ENCODE results near the gene CBLC. TPM values are rescaled to one million over a fixed set of nuclear protein-coding genes. Genes with fewer than 3 reads are reported as not detected.
"Not testable (repeated sequence)": the region's sequence is repeated elsewhere in the genome, so short reads cannot be mapped to it uniquely, and the experiment has no call there.

Gene CBLC
- total RNA-seq, 2 experiments from 2014 or later: not detected

- no peaks in the 10 kb centered on the region for H3K27me3 Mint-ChIP-seq (ENCODE audit: low read depth)
- peaks cover 56% of the 10 kb centered on the region for H3K4me1 Mint-ChIP-seq (ENCODE audit: low read depth)
- H3K36me3 Mint-ChIP-seq (ENCODE audit: low read depth): peaks cover 74% of the 10 kb centered on the region
- intact Hi-C loops (cut with micrococcal nuclease): no loop called here
- H3K27ac Mint-ChIP-seq: no peak overlapping the region
- no peak for DNase-seq
- H3K9me3 Mint-ChIP-seq: no peaks in the 10 kb centered on the region
- CTCF ChIA-PET: interaction anchor here (1.0 to 1.3 kb wide), 2 partner anchors 25 to 33 kb away, joined by 3 read pairs; no protein-coding TSS in a partner anchor
- H3K4me3 Mint-ChIP-seq: no peak overlapping the region
Measured at GRCh38 chr19:44757057-44757734, 20.5 kb upstream of the CBLC start.

GRCh38 chr19:44757735-44758505, 19.8 kb upstream of the CBLC start:
- intact Hi-C loops (cut with micrococcal nuclease): no loop called here
- Mint-ChIP-seq H3K27ac (peak overlapping the region; percentile 74), H3K9me3 (no peaks in the 10 kb centered on the region), H3K27me3 (ENCODE audit: low read depth) (no peaks in the 10 kb centered on the region), H3K4me1 (ENCODE audit: low read depth) (peaks cover 52% of the 10 kb centered on the region), H3K36me3 (ENCODE audit: low read depth) (peaks cover 67% of the 10 kb centered on the region), H3K4me3 (no peak overlapping the region)
- CTCF ChIA-PET: interaction anchor here (1.0 to 1.4 kb wide), 3 partner anchors 25 to 68 kb away, joined by 3 to 4 read pairs (median 3); no protein-coding TSS in a partner anchor
- DNase-seq: no peak

- intact Hi-C loops (cut with micrococcal nuclease): no loop called here
- no peaks in the 10 kb centered on the region for H3K9me3 Mint-ChIP-seq
- H3K4me1 Mint-ChIP-seq (ENCODE audit: low read depth): peaks cover 55% of the 10 kb centered on the region
- CTCF ChIA-PET: interaction anchor here (1.3 to 1.4 kb wide), 2 partner anchors 35 to 69 kb away, joined by 3 to 4 read pairs; no protein-coding TSS in a partner anchor
- H3K36me3 Mint-ChIP-seq (ENCODE audit: low read depth): peaks cover 62% of the 10 kb centered on the region
- no peak for DNase-seq
- no peaks in the 10 kb centered on the region for H3K27me3 Mint-ChIP-seq (ENCODE audit: low read depth)
- H3K4me3 Mint-ChIP-seq: no peak overlapping the region
- H3K27ac Mint-ChIP-seq: peak overlapping the region; percentile 74
Measured at GRCh38 chr19:44758596-44758995, 19.1 kb upstream of the CBLC start.

- Mint-ChIP-seq H3K4me1 (ENCODE audit: low read depth) (peaks cover 57% of the 10 kb centered on the region), H3K27me3 (ENCODE audit: low read depth) (no peaks in the 10 kb centered on the region), H3K9me3 (no peaks in the 10 kb centered on the region), H3K36me3 (ENCODE audit: low read depth) (peaks cover 55% of the 10 kb centered on the region), H3K27ac (peak overlapping the region; percentile 71), H3K4me3 (no peak overlapping the region)
- no peak for DNase-seq
- intact Hi-C loops (cut with micrococcal nuclease): no loop called here
- CTCF ChIA-PET: interaction anchor here (1.4 kb wide), 1 partner anchor 70 kb away, joined by 4 read pairs; no protein-coding TSS in a partner anchor
Measured at GRCh38 chr19:44759083-44759804, 18.4 kb upstream of the CBLC start.

GRCh38 chr19:44762038-44762437, 15.7 kb upstream of the CBLC start:
- Mint-ChIP-seq H3K27ac (peak overlapping the region; percentile 12), H3K36me3 (ENCODE audit: low read depth) (peaks cover 33% of the 10 kb centered on the region), H3K27me3 (ENCODE audit: low read depth) (no peaks in the 10 kb centered on the region), H3K9me3 (no peaks in the 10 kb centered on the region), H3K4me3 (no peak overlapping the region), H3K4me1 (ENCODE audit: low read depth) (peaks cover 38% of the 10 kb centered on the region)
- CTCF ChIA-PET: interaction anchor here (17.0 kb wide), 1 partner anchor 37 kb away, joined by 394 read pairs; no protein-coding TSS in a partner anchor
- DNase-seq: no peak
- intact Hi-C loops (cut with micrococcal nuclease): no loop called here

- no peak for DNase-seq
- H3K36me3 Mint-ChIP-seq (ENCODE audit: low read depth): peaks cover 13% of the 10 kb centered on the region
- no peaks in the 10 kb centered on the region for H3K27me3 Mint-ChIP-seq (ENCODE audit: low read depth)
- CTCF ChIA-PET: interaction anchor here (0.8 to 17.0 kb wide), 5 partner anchors 10 to 76 kb away, joined by 3 to 394 read pairs (median 6); no protein-coding TSS in a partner anchor
- H3K9me3 Mint-ChIP-seq: peaks cover 8% of the 10 kb centered on the region
- no peak overlapping the region for H3K4me3 Mint-ChIP-seq
- peak overlapping the region; percentile 53 for H3K27ac Mint-ChIP-seq
- peaks cover 43% of the 10 kb centered on the region for H3K4me1 Mint-ChIP-seq (ENCODE audit: low read depth)
- intact Hi-C loops (cut with micrococcal nuclease): no loop called here
Measured at GRCh38 chr19:44765033-44765948, 12.4 kb upstream of the CBLC start.

- Mint-ChIP-seq H3K27me3 (ENCODE audit: low read depth) (no peaks in the 10 kb centered on the region), H3K27ac (no peak overlapping the region), H3K4me3 (no peak overlapping the region), H3K36me3 (ENCODE audit: low read depth) (peaks cover 6% of the 10 kb centered on the region), H3K4me1 (ENCODE audit: low read depth) (peaks cover 41% of the 10 kb centered on the region), H3K9me3 (peaks cover 8% of the 10 kb centered on the region)
- CTCF ChIA-PET: interaction anchor here (0.8 to 17.0 kb wide), 4 partner anchors 11 to 77 kb away, joined by 4 to 394 read pairs (median 6); no protein-coding TSS in a partner anchor
- intact Hi-C loops (cut with micrococcal nuclease): no loop called here
- DNase-seq: no peak
Measured at GRCh38 chr19:44765949-44766335, 11.7 kb upstream of the CBLC start.

GRCh38 chr19:44767295-44768180, 10.2 kb upstream of the CBLC start:
- DNase-seq: peak; percentile 23
- CTCF ChIA-PET: interaction anchor here (0.6 to 17.0 kb wide), 6 partner anchors 23 to 119 kb away, joined by 3 to 394 read pairs (median 4); no protein-coding TSS in a partner anchor
- peaks cover 8% of the 10 kb centered on the region for H3K9me3 Mint-ChIP-seq
- peaks cover 37% of the 10 kb centered on the region for H3K4me1 Mint-ChIP-seq (ENCODE audit: low read depth)
- H3K27ac Mint-ChIP-seq: no peak overlapping the region
- no peak overlapping the region for H3K4me3 Mint-ChIP-seq
- H3K36me3 Mint-ChIP-seq (ENCODE audit: low read depth): no peaks in the 10 kb centered on the region
- H3K27me3 Mint-ChIP-seq (ENCODE audit: low read depth): no peaks in the 10 kb centered on the region
- intact Hi-C loops (cut with micrococcal nuclease): no loop called here

- peaks cover 29% of the 10 kb centered on the region for H3K4me1 Mint-ChIP-seq (ENCODE audit: low read depth)
- peaks cover 8% of the 10 kb centered on the region for H3K9me3 Mint-ChIP-seq
- H3K4me3 Mint-ChIP-seq: peak overlapping the region; percentile 65
- peak; percentile 99 for DNase-seq
- H3K36me3 Mint-ChIP-seq (ENCODE audit: low read depth): no peaks in the 10 kb centered on the region
- H3K27ac Mint-ChIP-seq: peak overlapping the region; percentile 86
- no peaks in the 10 kb centered on the region for H3K27me3 Mint-ChIP-seq (ENCODE audit: low read depth)
- CTCF ChIA-PET: interaction anchor here (0.6 to 17.0 kb wide), 28 partner anchors 13 to 254 kb away, joined by 3 to 394 read pairs (median 5); partner anchors contain the start of gene BCL3
- intact Hi-C loops (cut with micrococcal nuclease): loop anchor here (1.0 to 2.0 kb wide), 7 partner anchors 17 to 194 kb away; no protein-coding TSS in a partner anchor
Measured at GRCh38 chr19:44770550-44771257, 7.0 kb upstream of the CBLC start.

GRCh38 chr19:44772144-44772543, 5.5 kb upstream of the CBLC start:
- DNase-seq; H3K27me3 Mint-ChIP-seq (ENCODE audit: low read depth); H3K4me3 Mint-ChIP-seq; intact Hi-C loops (cut with micrococcal nuclease); H3K36me3 Mint-ChIP-seq (ENCODE audit: low read depth); H3K9me3 Mint-ChIP-seq; H3K27ac Mint-ChIP-seq: not testable (repeated sequence)
- CTCF ChIA-PET: interaction anchor here (0.6 to 17.0 kb wide), 11 partner anchors 12 to 201 kb away, joined by 3 to 394 read pairs (median 5); no protein-coding TSS in a partner anchor
- H3K4me1 Mint-ChIP-seq (ENCODE audit: low read depth): peaks cover 28% of the 10 kb centered on the region

All from activated naive CD4-positive, alpha-beta T cell treated with anti-CD3 and anti-CD28 coated beads for 36 hours (primary cell).